ENCODE measurements around the gene EIF4G1. TPM values are rescaled to one million over a fixed set of nuclear protein-coding genes. Genes with fewer than 3 reads are reported as not detected.

Gene EIF4G1
- total and polyA plus RNA-seq, 10 of the 15 experiments (the other 5 are each of a cell fraction or from before 2014, with no cell fraction given) = 5.7 to 462 (median 237) TPM

DNA sequence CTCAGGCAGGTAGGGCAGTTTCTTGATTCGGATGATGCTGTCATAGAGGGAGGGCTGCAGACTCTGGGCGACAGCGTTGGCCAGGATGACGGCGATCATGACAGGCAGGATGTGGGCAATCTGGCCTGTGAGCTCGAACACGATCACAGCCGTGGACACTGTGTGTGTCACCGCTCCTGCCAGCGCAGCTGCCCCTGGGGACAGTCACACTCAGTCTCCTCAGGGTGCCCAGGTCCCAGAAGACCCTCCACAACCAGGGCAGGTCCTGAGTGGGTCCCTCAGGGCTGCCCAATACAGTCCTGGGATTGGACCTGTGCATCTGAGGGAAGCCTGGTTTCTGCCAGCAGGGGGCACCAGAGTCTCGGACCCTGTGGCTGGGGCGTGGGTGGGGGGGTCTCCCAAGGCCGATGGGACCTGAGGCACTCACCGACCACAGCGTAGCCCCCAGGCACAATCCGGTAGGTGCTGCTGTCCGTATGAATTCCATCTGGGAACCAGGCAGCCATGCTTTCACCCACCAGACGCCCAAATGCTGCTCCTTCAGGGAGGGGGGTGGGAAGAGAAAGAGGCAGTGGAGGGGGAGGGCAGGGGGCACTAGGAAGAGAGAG is 39.8 kb downstream of the EIF4G1 start (continued):
- TF ChIP-seq BRCA1 (IDR thresholded peaks at IDR 0.05; ENCODE audit: low read depth, low read length) (no peak), HCFC1 (IDR thresholded peaks at IDR 0.05; ENCODE audit: low read length) (no peak), POLR2AphosphoS2 (IDR thresholded peaks at IDR 0.05; ENCODE audit: low read depth, low read length) (no peak), EZH2 (IDR thresholded peaks at IDR 0.05; ENCODE audit: borderline replicate concordance, control insufficient read depth, low read depth, low read length) (no peak), SMARCA5 (IDR thresholded peaks at IDR 0.05) (peak; percentile 31; the same call in 1 of the 2 replicates), MEF2B (IDR thresholded peaks at IDR 0.05; ENCODE audit: partially characterized antibody, poor library complexity, severe bottlenecking) (peak; percentile 19), EED (IDR thresholded peaks at IDR 0.05; ENCODE audit: low read depth) (no peak), ZBED1 (IDR thresholded peaks at IDR 0.05; ENCODE audit: borderline replicate concordance) (no peak), RAD21 (IDR thresholded peaks at IDR 0.05; ENCODE audit: insufficient read depth, low read depth, low read length) (peak; percentile 61), BMI1 (IDR thresholded peaks at IDR 0.05; ENCODE audit: borderline replicate concordance) (no peak), NFIC (IDR thresholded peaks at IDR 0.05; ENCODE audit: low read depth, low read length) (no peak), ZSCAN29 (IDR thresholded peaks at IDR 0.05) (no peak), CHD1 (IDR thresholded peaks at IDR 0.05; ENCODE audit: low read depth, low read length) (no peak), KAT2A (conservative IDR thresholded peaks at IDR 0.05; ENCODE audit: control insufficient read depth, low read depth, low read length) (no peak), TCF3 (IDR thresholded peaks at IDR 0.05; ENCODE audit: borderline replicate concordance, insufficient read depth, low read depth, low read length) (no peak)
- TF ChIP-seq, protein P1, sequence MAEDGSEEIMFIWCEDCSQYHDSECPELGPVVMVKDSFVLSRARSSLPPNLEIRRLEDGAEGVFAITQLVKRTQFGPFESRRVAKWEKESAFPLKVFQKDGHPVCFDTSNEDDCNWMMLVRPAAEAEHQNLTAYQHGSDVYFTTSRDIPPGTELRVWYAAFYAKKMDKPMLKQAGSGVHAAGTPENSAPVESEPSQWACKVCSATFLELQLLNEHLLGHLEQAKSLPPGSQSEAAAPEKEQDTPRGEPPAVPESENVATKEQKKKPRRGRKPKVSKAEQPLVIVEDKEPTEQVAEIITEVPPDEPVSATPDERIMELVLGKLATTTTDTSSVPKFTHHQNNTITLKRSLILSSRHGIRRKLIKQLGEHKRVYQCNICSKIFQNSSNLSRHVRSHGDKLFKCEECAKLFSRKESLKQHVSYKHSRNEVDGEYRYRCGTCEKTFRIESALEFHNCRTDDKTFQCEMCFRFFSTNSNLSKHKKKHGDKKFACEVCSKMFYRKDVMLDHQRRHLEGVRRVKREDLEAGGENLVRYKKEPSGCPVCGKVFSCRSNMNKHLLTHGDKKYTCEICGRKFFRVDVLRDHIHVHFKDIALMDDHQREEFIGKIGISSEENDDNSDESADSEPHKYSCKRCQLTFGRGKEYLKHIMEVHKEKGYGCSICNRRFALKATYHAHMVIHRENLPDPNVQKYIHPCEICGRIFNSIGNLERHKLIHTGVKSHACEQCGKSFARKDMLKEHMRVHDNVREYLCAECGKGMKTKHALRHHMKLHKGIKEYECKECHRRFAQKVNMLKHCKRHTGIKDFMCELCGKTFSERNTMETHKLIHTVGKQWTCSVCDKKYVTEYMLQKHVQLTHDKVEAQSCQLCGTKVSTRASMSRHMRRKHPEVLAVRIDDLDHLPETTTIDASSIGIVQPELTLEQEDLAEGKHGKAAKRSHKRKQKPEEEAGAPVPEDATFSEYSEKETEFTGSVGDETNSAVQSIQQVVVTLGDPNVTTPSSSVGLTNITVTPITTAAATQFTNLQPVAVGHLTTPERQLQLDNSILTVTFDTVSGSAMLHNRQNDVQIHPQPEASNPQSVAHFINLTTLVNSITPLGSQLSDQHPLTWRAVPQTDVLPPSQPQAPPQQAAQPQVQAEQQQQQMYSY (CRISPR knock-in tag; IDR thresholded peaks at IDR 0.05) = no peak
- TF ChIP-seq, protein P2, sequence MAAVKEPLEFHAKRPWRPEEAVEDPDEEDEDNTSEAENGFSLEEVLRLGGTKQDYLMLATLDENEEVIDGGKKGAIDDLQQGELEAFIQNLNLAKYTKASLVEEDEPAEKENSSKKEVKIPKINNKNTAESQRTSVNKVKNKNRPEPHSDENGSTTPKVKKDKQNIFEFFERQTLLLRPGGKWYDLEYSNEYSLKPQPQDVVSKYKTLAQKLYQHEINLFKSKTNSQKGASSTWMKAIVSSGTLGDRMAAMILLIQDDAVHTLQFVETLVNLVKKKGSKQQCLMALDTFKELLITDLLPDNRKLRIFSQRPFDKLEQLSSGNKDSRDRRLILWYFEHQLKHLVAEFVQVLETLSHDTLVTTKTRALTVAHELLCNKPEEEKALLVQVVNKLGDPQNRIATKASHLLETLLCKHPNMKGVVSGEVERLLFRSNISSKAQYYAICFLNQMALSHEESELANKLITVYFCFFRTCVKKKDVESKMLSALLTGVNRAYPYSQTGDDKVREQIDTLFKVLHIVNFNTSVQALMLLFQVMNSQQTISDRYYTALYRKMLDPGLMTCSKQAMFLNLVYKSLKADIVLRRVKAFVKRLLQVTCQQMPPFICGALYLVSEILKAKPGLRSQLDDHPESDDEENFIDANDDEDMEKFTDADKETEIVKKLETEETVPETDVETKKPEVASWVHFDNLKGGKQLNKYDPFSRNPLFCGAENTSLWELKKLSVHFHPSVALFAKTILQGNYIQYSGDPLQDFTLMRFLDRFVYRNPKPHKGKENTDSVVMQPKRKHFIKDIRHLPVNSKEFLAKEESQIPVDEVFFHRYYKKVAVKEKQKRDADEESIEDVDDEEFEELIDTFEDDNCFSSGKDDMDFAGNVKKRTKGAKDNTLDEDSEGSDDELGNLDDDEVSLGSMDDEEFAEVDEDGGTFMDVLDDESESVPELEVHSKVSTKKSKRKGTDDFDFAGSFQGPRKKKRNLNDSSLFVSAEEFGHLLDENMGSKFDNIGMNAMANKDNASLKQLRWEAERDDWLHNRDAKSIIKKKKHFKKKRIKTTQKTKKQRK (IDR thresholded peaks at IDR 0.05; ENCODE audit: low read depth, low read length) = no peak
- TF ChIP-seq, protein P3, sequence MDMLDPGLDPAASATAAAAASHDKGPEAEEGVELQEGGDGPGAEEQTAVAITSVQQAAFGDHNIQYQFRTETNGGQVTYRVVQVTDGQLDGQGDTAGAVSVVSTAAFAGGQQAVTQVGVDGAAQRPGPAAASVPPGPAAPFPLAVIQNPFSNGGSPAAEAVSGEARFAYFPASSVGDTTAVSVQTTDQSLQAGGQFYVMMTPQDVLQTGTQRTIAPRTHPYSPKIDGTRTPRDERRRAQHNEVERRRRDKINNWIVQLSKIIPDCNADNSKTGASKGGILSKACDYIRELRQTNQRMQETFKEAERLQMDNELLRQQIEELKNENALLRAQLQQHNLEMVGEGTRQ (IDR thresholded peaks at IDR 0.05; ENCODE audit: borderline replicate concordance, low read depth, low read length) = no peak
- TF ChIP-seq, protein P4, sequence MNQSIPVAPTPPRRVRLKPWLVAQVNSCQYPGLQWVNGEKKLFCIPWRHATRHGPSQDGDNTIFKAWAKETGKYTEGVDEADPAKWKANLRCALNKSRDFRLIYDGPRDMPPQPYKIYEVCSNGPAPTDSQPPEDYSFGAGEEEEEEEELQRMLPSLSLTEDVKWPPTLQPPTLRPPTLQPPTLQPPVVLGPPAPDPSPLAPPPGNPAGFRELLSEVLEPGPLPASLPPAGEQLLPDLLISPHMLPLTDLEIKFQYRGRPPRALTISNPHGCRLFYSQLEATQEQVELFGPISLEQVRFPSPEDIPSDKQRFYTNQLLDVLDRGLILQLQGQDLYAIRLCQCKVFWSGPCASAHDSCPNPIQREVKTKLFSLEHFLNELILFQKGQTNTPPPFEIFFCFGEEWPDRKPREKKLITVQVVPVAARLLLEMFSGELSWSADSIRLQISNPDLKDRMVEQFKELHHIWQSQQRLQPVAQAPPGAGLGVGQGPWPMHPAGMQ (IDR thresholded peaks at IDR 0.05; ENCODE audit: borderline replicate concordance) = no peak
- TF ChIP-seq, protein P5, sequence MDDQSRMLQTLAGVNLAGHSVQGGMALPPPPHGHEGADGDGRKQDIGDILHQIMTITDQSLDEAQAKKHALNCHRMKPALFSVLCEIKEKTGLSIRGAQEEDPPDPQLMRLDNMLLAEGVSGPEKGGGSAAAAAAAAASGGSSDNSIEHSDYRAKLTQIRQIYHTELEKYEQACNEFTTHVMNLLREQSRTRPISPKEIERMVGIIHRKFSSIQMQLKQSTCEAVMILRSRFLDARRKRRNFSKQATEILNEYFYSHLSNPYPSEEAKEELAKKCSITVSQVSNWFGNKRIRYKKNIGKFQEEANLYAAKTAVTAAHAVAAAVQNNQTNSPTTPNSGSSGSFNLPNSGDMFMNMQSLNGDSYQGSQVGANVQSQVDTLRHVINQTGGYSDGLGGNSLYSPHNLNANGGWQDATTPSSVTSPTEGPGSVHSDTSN (IDR thresholded peaks at IDR 0.05; ENCODE audit: insufficient replicate concordance, low read depth, low read length) = no peak
